GM12891 (cell line): ENCODE results near the gene EML4.

Experiments
- DNase-seq: peaks from one replicate; pipeline ENCODE4 v3.0.0; 2011; ENCODE audit warnings: low spot score; ENCODE audit not compliant: insufficient read length
- FAIRE-seq: peaks from 2 replicates; lab custom pipeline; 2011; peaks lifted over from hg19 to GRCh38; lab: Jason Lieb, UNC
- PAX5 ChIP-seq: IDR thresholded peaks from 2 replicates; pipeline ENCODE4 v1.6.1; 2011; ENCODE audit warnings: low read length, moderate library complexity, mild to moderate bottlenecking; ENCODE audit not compliant: insufficient read depth, severe bottlenecking
- POLR2A ChIP-seq: IDR thresholded peaks from 2 replicates; pipeline ENCODE4 v1.6.1; 2011; ENCODE audit warnings: low read depth, low read length, control low read depth
- POLR2AphosphoS5 ChIP-seq: IDR thresholded peaks from 2 replicates; pipeline ENCODE4 v1.6.1; 2011; ENCODE audit warnings: low read depth, low read length, control low read depth
- POU2F2 ChIP-seq: IDR thresholded peaks from 2 replicates; pipeline ENCODE4 v1.6.1; 2011; ENCODE audit warnings: low read depth, mild to moderate bottlenecking, control low read depth, low read length, moderate library complexity
- SPI1 ChIP-seq: IDR thresholded peaks from 2 replicates; pipeline ENCODE4 v1.6.1; 2011; ENCODE audit warnings: low read depth, low read length, control low read depth
- TAF1 ChIP-seq: IDR thresholded peaks from 2 replicates; pipeline ENCODE4 v1.6.1; 2011; ENCODE audit warnings: low read depth, low read length, control low read depth

The EML4 gene

GRCh38 chr2:42361728-42362283, 192.7 kb downstream of the EML4 start:
- TF ChIP-seq POLR2AphosphoS5: no peak
- TF ChIP-seq TAF1: no peak
- TF ChIP-seq POLR2A: no peak
- TF ChIP-seq PAX5: no peak
- no peak for TF ChIP-seq POU2F2
- TF ChIP-seq SPI1: no peak
- peak; percentile 64 for FAIRE-seq
- DNase-seq: no peak

- TF ChIP-seq SPI1 (no peak), TAF1 (no peak), POLR2AphosphoS5 (no peak), POLR2A (no peak), POU2F2 (no peak)
- FAIRE-seq (no peak), DNase-seq (no peak)
These were observed 194.3 kb downstream of the EML4 start for GRCh38 chr2:42363413-42363812.

GRCh38 chr2:42364658-42365057, 195.5 kb downstream of the EML4 start:
- TF ChIP-seq SPI1: no peak
- no peak for TF ChIP-seq TAF1
- no peak for TF ChIP-seq POLR2A
- no peak for TF ChIP-seq POU2F2
- FAIRE-seq: no peak
- no peak for DNase-seq

GRCh38 chr2:42366411-42366810, 197.3 kb downstream of the EML4 start:
- FAIRE-seq (no peak), DNase-seq (no peak)
- TF ChIP-seq TAF1 (no peak), PAX5 (no peak), POU2F2 (no peak), POLR2A (no peak), SPI1 (no peak), POLR2AphosphoS5 (no peak)

- no peak for DNase-seq
- TF ChIP-seq SPI1 (no peak), POLR2AphosphoS5 (no peak), TAF1 (no peak), POLR2A (no peak), POU2F2 (no peak), PAX5 (no peak)
- FAIRE-seq: no peak
These were observed 198.7 kb downstream of the EML4 start for GRCh38 chr2:42367835-42368234.

- TF ChIP-seq TAF1 (no peak), SPI1 (no peak), PAX5 (no peak), POU2F2 (no peak), POLR2AphosphoS5 (no peak), POLR2A (no peak)
- no peak for FAIRE-seq
- no peak for DNase-seq
These were observed 199.8 kb downstream of the EML4 start for GRCh38 chr2:42368817-42369531.

- FAIRE-seq: no peak
- TF ChIP-seq PAX5: no peak
- no peak for TF ChIP-seq POLR2A
- TF ChIP-seq POLR2AphosphoS5: no peak
- TF ChIP-seq SPI1: no peak
- TF ChIP-seq POU2F2: no peak
- TF ChIP-seq TAF1: no peak
- DNase-seq: no peak
These were observed 200.5 kb downstream of the EML4 start for GRCh38 chr2:42369532-42370229.

- DNase-seq: no peak
- TF ChIP-seq POLR2AphosphoS5: no peak
- TF ChIP-seq TAF1: no peak
- no peak for TF ChIP-seq POLR2A
- no peak for TF ChIP-seq SPI1
- FAIRE-seq: no peak
These were observed 202.7 kb downstream of the EML4 start for GRCh38 chr2:42371611-42372473.
